ENCODE results near the gene ABLIM3.

The ABLIM3 gene

DNA sequence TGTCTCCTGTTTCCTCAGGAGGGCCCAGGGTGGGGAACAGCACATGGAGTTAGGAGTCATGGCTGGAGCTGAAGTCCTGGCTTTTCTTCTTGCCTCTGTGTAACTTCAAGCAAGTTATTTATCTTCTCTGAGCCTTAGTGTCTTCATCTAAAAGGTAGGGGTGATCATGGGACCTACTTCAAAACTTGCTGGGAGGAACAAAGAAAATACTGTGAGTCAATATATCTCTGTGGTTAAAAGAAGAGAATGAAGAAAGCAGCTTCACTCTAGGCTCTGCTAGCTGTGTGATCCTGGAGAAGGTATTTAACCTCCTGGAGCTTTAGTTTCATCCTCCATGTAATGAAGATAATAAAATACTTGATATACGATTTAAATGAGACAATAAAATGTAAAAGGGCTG lies 156.9 kb downstream of the ABLIM3 start:
- no peak for TF ChIP-seq CTCF (IDR thresholded peaks at IDR 0.05)

DNA sequence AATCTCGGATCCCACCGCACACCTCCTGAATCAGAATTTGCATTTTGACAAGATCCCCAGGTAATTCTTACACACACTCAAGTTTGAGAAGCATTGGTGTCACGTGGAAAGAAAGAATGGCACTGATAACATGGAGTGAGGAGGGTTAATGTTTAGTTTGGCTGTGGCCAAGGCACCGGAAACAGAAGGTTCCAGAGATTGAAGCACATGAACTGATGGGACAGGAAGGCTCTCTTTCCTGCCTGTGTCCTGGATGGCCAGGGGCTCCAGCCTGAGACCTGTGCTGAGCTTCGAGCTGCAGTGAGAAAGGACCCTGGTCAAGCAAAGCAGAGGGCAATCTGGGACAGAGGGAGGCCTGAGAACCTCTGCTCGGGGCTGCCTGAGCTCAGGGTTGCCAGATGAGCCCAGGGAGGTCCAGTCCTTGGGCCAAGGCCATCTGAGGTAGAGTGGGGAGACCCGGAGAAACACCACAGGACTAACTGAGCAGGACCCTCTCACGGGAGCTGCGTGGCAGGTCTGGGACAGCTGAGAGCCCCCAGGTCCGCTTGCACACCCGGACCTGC lies 157.6 kb downstream of the ABLIM3 start:
- TF ChIP-seq CTCF (IDR thresholded peaks at IDR 0.05) = no peak

- no peak for TF ChIP-seq CTCF (IDR thresholded peaks at IDR 0.05)
These were observed 158.3 kb downstream of the ABLIM3 start for GRCh38 chr5:149299451-149300054.

DNA sequence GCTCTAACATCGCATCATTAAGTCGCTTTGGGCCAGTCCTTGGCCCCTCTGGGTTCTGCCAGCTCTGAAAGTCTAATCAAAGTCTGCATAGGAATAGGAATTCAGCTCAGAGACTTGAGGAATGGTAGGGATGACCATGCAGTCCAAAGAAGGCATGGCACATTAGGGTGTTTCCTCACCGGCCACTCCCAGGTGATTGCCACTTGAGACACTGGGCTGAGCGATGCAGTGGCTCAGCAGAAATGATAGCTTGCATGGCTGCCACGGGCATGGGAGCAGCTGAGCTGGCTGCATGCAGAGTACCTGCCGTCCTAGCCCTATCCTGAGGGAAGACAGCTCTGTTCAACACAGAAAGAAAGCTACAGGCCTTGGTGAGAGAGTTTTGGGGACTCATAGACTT lies 159.1 kb downstream of the ABLIM3 start:
- no peak for TF ChIP-seq CTCF (IDR thresholded peaks at IDR 0.05)

GRCh38 chr5:149301049-149301743 lies 159.9 kb downstream of the ABLIM3 start:
- TF ChIP-seq CTCF (IDR thresholded peaks at IDR 0.05) = no peak

- no peak for TF ChIP-seq CTCF (IDR thresholded peaks at IDR 0.05)
These were observed 160.6 kb downstream of the ABLIM3 start for GRCh38 chr5:149301744-149302380.

DNA sequence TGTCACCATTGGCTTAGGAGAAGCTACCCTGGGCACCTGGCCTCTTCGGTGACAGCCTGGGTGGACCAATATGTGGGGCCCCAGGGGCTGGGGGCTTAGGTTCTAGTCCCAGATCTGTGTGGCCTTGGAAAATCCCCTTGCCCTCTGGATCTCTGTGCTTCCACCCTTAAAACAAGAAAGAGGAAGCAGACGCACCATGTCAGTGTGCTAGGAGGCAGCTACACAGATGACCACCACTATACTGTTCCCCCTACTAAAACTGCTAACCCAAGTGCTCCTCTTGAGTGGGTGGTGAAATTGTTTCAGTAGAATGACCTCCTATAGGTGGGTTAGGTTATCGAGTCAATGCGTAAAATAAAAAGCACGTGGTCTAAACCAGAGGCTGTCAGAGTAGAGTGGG lies 161.3 kb downstream of the ABLIM3 start:
- no peak for TF ChIP-seq CTCF (IDR thresholded peaks at IDR 0.05)

Data from LNCAP (cell line).